Choroid plexus epithelial cell (primary cell): ENCODE measurements around the gene DPF3.

ENCODE experiments used
- DNase-seq: peaks from one replicate; pipeline ENCODE4 v3.0.0-alpha.2; 2010; ENCODE audit warnings: low read depth
- H3K4me3 ChIP-seq: 2 replicates; pipeline ENCODE4 v1.5.1; 2011; ENCODE audit warnings: low read depth, mild to moderate bottlenecking, control low read depth, low read length, moderate library complexity
- TF ChIP-seq, protein P1 (sequence below): conservative IDR thresholded peaks from 2 replicates; pipeline ENCODE4 v1.5.1; 2011; ENCODE audit warnings: low read depth, mild to moderate bottlenecking, control low read depth, inconsistent platforms, low read length, moderate library complexity

The DPF3 gene

DNA sequence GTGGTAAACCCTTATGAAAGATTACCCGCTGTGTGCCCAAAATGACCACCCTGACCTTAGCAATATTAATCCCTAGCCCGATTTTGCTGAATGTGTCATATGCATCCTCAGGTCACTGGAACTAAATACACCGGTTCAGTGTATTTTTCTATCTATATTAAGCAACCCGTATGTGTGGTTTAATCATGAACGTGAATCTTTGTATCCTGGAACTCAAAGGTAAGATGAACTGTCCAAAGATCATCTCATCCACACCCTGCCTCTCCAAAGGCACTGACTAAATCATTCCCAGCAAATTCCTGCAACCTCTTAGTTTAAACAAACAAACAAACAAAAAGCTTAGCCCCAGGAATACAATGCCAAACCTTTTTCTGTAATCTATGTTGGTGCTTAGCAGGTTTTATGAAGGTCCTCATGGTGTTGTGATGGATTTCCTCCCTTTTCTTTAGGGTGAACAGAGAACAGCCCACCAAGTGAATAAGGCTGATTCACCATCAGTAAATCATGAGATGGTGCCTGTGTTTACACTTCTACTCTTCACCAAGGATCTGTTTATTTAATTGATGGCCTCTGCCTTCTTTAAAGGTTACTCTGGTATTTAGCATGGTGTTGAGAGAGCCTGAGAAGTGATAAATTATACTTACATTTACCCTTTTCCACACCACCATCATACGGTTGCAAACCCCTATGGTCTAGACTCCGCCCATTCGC is 298.6 kb downstream of the DPF3 start:
- DNase-seq, result no peak
- TF ChIP-seq, protein P1, sequence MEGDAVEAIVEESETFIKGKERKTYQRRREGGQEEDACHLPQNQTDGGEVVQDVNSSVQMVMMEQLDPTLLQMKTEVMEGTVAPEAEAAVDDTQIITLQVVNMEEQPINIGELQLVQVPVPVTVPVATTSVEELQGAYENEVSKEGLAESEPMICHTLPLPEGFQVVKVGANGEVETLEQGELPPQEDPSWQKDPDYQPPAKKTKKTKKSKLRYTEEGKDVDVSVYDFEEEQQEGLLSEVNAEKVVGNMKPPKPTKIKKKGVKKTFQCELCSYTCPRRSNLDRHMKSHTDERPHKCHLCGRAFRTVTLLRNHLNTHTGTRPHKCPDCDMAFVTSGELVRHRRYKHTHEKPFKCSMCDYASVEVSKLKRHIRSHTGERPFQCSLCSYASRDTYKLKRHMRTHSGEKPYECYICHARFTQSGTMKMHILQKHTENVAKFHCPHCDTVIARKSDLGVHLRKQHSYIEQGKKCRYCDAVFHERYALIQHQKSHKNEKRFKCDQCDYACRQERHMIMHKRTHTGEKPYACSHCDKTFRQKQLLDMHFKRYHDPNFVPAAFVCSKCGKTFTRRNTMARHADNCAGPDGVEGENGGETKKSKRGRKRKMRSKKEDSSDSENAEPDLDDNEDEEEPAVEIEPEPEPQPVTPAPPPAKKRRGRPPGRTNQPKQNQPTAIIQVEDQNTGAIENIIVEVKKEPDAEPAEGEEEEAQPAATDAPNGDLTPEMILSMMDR, result no peak
- no peak overlapping the region for H3K4me3 ChIP-seq

DNA sequence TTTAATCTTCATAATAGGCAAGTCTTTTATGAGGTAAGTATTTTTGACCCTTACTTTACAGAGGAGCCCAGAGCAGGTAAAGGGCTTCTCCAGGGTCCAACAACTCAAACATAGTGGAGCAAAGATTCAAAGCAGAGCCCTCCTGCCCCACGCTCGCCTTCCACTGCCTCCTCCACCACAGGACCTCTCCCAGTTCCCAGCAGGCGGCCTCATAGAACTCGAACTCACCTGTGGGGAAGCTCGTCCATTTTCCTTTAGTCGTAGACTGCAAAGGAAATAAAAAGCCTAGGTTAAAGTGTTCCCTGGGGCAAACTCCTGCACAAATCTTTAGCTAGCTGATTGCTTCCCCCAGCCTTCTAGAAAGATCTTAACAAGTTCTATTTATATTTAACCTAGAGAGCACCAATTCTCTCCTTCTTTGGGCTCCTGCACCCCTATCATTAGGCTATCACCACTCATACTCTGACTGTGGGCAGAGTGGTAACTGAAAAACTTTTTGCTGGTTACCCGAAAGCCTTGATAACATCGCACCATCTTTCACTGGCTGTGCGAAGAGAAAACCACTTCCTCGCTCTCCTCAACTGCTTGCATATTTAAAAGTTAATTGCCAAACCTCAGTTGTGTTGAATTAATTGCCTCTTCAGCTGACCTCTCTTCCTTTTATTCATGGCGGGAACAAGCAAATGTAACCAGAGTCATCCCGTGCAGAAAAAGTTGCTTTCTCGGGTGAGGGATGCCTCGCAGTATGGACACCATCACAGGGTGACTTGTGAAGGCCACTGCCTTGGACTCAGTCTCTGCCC is 299.6 kb downstream of the DPF3 start:
- TF ChIP-seq, protein P1, result no peak
- H3K4me3 ChIP-seq, result no peak overlapping the region
- no peak for DNase-seq

DNA sequence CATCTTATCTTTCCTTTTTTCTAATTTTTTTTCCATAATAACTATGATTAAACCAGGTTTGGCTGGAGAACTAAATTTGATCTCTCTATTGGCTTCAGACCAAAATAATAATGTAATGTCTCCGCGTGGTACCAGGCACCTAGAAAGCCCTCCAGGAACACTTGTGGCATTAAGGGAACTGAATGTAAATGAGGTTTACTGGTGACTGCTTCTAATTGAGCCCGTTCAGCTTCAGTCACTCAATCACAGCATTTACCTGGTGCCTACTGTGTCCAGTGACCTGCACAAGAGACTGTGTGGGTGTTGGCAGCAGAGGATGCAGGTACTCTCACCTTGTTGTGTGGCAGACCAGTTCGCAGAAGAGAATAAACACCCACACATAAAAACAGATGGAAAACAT is 302.5 kb downstream of the DPF3 start:
- no peak for DNase-seq
- TF ChIP-seq, protein P1, result no peak
- no peak overlapping the region for H3K4me3 ChIP-seq

DNA sequence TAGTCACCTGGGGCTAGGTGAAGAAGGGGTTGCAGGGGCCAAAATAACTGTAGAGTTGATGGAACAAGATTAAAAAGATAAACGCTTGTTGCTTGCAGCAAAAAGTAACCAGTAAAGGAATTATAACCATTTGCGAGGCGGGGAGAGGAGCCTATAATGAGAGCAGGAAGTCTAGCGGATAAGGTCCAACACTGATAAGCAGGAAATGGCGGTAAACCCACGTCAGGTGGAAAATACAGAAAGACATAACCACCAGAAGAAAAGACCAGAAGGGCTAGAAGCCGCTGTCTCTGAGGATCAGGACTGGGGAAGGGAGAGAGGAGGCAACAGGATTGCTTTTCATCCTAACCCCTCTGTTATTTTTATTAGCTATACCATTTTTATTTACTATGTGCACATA is 303.3 kb downstream of the DPF3 start:
- TF ChIP-seq, protein P1, result no peak
- DNase-seq, result no peak
- no peak overlapping the region for H3K4me3 ChIP-seq

DNA sequence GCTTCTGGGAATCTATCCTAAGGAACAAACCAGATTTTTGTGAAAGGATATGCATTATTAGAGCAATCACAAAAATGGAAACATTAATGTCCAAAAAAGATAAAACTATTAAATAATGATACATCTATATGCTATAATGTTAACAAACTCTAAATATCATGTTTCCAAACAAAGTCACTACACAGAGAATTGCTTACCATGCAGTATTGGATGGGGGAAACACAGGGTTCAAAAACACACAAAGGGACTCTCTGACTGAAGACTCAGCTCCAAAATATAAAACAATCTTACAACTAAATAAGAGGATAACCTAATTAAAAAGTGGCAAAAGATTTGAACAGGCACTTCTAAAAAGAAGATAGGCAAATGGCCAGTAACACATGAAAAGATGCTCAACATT is 304.2 kb downstream of the DPF3 start:
- TF ChIP-seq, protein P1, result no peak
- DNase-seq, result no peak
- no peak overlapping the region for H3K4me3 ChIP-seq

DNA sequence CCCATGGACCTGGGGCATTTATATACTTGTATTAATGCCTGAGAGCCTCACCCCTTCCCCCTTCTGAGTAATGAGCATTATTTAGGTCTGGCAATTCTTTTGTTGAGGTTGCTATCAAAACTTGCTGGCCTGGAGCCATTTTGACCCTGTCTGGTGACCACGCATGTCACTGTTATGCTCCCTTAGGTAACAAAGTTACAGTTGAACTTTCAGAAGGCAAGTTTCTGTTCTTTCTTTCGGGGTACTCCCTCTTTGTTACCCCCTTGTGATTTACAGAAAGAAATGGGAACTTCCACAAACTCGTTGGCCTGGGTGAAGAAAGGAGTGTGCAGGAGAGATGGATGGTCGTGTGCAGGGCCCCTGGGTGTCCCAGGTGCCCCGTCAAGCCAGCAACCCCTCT is 305.4 kb downstream of the DPF3 start:
- DNase-seq, result no peak
- H3K4me3 ChIP-seq, result no peak overlapping the region
- TF ChIP-seq, protein P1, result no peak
